ENCODE results near the gene HCN1.
"Not testable (repeated sequence)": the region's sequence is repeated elsewhere in the genome, so short reads cannot be mapped to it uniquely, and the experiment has no call there.

Gene HCN1

DNA sequence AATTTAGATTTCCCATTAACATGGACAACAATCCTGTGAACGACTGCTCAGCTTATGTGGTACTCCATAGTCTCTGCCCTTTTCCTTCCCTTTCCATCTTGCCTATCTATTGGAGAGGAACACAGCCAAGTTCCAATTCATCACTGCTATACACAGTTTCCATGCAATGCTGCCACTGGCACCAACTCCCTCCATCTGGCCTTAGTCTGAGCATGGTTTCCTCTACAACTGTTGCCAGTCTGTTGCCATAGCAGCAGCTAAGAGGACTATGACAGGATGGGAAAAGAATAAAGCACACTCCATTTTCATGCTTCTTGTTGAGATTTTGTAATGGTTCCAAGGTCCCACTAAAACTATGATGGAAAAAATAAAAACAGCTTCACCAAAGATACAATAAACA lies 189.0 kb downstream of the HCN1 start:
- H3K4me2 ChIP-seq (ENCODE audit: low read length), result no peak overlapping the region
- H3K36me3 ChIP-seq (ENCODE audit: control insufficient read depth, insufficient read depth, low read length), result no peaks in the 10 kb centered on the region
- H3K79me2 ChIP-seq, result no peaks in the 10 kb centered on the region
- H3K9me3 ChIP-seq (ENCODE audit: control insufficient read depth, low read length), result no peaks in the 10 kb centered on the region
- TF ChIP-seq, protein P1, sequence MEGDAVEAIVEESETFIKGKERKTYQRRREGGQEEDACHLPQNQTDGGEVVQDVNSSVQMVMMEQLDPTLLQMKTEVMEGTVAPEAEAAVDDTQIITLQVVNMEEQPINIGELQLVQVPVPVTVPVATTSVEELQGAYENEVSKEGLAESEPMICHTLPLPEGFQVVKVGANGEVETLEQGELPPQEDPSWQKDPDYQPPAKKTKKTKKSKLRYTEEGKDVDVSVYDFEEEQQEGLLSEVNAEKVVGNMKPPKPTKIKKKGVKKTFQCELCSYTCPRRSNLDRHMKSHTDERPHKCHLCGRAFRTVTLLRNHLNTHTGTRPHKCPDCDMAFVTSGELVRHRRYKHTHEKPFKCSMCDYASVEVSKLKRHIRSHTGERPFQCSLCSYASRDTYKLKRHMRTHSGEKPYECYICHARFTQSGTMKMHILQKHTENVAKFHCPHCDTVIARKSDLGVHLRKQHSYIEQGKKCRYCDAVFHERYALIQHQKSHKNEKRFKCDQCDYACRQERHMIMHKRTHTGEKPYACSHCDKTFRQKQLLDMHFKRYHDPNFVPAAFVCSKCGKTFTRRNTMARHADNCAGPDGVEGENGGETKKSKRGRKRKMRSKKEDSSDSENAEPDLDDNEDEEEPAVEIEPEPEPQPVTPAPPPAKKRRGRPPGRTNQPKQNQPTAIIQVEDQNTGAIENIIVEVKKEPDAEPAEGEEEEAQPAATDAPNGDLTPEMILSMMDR (IDR thresholded peaks at IDR 0.05), result no peak
- no peaks in the 10 kb centered on the region for H3K4me1 ChIP-seq
- H3K4me3 ChIP-seq (ENCODE audit: low read depth, low read length), result no peak overlapping the region
- no peaks in the 10 kb centered on the region for H3K27me3 ChIP-seq (ENCODE audit: control insufficient read depth, insufficient read depth, low read length)
- no peak overlapping the region for H3K27ac ChIP-seq
- H3K9ac ChIP-seq, result no peak overlapping the region
- no peak overlapping the region for H2AFZ ChIP-seq

DNA sequence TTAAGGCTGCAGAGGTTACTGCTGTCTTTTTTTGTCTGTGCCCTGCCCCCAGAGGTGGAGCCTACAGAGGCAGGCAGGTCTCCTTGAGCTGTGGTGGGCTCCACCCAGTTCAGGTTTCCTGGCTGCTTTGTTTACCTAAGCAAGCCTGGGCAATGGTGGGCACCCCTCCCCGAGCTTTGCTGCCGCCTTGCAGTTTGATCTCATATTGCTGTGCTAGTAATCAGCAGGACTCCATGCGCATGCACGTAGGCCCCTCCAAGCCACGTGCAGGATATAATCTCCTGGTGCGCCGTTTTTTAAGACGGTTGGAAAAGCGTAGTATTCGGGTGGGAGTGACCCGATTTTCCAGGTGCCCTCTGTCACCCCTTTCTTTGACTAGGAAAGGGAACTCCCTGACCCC lies 197.2 kb downstream of the HCN1 start:
- not testable (repeated sequence) for H2AFZ ChIP-seq; H3K4me2 ChIP-seq (ENCODE audit: low read length); H3K9ac ChIP-seq; H3K9me3 ChIP-seq (ENCODE audit: control insufficient read depth, low read length); H3K4me1 ChIP-seq; H3K27ac ChIP-seq; H3K4me3 ChIP-seq (ENCODE audit: low read depth, low read length); H3K79me2 ChIP-seq; H3K36me3 ChIP-seq (ENCODE audit: control insufficient read depth, insufficient read depth, low read length); H3K27me3 ChIP-seq (ENCODE audit: control insufficient read depth, insufficient read depth, low read length)

GRCh38 chr5:45491368-45491767 lies 204.8 kb downstream of the HCN1 start:
- TF ChIP-seq, protein P1 (IDR thresholded peaks at IDR 0.05), result no peak
- no peak overlapping the region for H3K4me2 ChIP-seq (ENCODE audit: low read length)
- no peaks in the 10 kb centered on the region for H3K36me3 ChIP-seq (ENCODE audit: control insufficient read depth, insufficient read depth, low read length)
- H3K4me3 ChIP-seq (ENCODE audit: low read depth, low read length), result no peak overlapping the region
- no peaks in the 10 kb centered on the region for H3K4me1 ChIP-seq
- H3K9me3 ChIP-seq (ENCODE audit: control insufficient read depth, low read length), result no peaks in the 10 kb centered on the region
- no peak overlapping the region for H3K27ac ChIP-seq
- H3K79me2 ChIP-seq, result no peaks in the 10 kb centered on the region
- H3K27me3 ChIP-seq (ENCODE audit: control insufficient read depth, insufficient read depth, low read length), result no peaks in the 10 kb centered on the region
- no peak overlapping the region for H2AFZ ChIP-seq
- no peak overlapping the region for H3K9ac ChIP-seq

DNA sequence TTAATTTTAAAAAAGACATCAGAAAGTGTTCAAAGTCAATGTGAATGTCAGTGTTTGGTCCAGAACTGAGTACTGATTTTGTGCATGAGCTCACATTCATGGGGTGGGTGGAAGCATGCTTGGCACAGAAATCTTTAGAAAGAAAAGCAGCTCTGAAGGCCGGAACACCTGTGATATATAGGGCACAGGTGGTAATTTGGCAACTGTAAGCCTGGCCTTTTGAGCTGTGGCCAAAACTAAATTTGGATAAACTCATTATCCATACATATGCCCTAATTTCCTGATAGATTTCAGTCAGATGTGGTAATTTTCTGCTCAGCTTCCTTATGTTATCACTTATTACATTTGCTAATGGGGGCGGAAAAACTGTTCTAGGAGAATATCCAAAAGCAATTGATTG lies 211.4 kb downstream of the HCN1 start:
- no peak overlapping the region for H3K9ac ChIP-seq
- no peak overlapping the region for H3K4me3 ChIP-seq (ENCODE audit: low read depth, low read length)
- TF ChIP-seq, protein P1 (IDR thresholded peaks at IDR 0.05), result no peak

DNA sequence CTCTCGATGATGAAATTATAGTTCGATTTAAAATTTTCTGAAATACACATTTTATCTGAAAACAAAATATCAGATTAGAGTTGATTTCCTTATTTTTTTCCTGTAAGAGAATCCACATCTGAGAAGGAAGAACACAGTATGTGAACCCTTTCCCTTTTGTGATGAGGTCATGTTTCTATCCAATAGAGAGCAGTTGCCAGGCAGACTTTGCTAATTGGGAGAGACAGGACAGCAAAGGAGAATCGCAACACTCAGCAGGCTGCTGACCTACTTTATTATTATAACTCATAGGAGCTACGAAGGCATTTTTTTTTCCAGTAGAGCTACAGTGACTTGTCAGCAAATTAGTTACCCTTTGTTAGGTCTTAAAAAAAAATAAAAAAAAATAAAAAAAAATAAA lies 242.1 kb downstream of the HCN1 start:
- Histone ChIP-seq H3K27me3 (ENCODE audit: control insufficient read depth, insufficient read depth, low read length) (no peaks in the 10 kb centered on the region), H3K27ac (no peak overlapping the region), H3K9ac (no peak overlapping the region), H3K4me1 (no peaks in the 10 kb centered on the region), H3K79me2 (no peaks in the 10 kb centered on the region), H3K4me2 (ENCODE audit: low read length) (no peak overlapping the region), H3K36me3 (ENCODE audit: control insufficient read depth, insufficient read depth, low read length) (no peaks in the 10 kb centered on the region), H3K4me3 (ENCODE audit: low read depth, low read length) (no peak overlapping the region), H3K9me3 (ENCODE audit: control insufficient read depth, low read length) (no peaks in the 10 kb centered on the region), H2AFZ (no peak overlapping the region)
- TF ChIP-seq, protein P1 (IDR thresholded peaks at IDR 0.05), result no peak

More for the DNA sequence above, 211.4 kb downstream of the HCN1 start:
- H3K27me3 ChIP-seq (ENCODE audit: control insufficient read depth, insufficient read depth, low read length), result no peaks in the 10 kb centered on the region
- no peak overlapping the region for H2AFZ ChIP-seq
- H3K4me1 ChIP-seq, result no peaks in the 10 kb centered on the region
- H3K4me2 ChIP-seq (ENCODE audit: low read length), result no peak overlapping the region
- H3K79me2 ChIP-seq, result no peaks in the 10 kb centered on the region
- no peaks in the 10 kb centered on the region for H3K9me3 ChIP-seq (ENCODE audit: control insufficient read depth, low read length)
- no peaks in the 10 kb centered on the region for H3K36me3 ChIP-seq (ENCODE audit: control insufficient read depth, insufficient read depth, low read length)
- no peak overlapping the region for H3K27ac ChIP-seq

DNA sequence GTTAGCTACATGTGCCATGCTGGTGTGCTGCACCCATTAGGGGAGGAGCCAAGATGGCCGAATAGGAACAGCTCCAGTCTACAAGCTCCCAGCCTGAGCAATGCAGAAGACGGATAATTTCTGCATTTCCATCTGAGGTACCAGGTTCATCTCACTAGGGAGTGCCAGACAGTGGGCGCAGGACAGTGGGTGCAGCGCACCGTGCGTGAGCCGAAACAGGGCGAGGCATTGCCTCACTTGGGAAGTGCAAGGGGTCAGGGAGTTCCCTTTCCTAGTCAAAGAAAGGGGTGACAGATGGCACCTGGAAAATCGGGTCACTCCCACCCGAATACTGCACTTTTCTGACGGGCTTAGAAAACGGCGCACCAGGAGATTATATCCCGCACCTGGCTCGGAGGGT lies 251.3 kb downstream of the HCN1 start:
- not testable (repeated sequence) for H3K9ac ChIP-seq; H3K36me3 ChIP-seq (ENCODE audit: control insufficient read depth, insufficient read depth, low read length); H3K9me3 ChIP-seq (ENCODE audit: control insufficient read depth, low read length); H3K79me2 ChIP-seq; H3K27me3 ChIP-seq (ENCODE audit: control insufficient read depth, insufficient read depth, low read length); H2AFZ ChIP-seq; H3K27ac ChIP-seq; H3K4me3 ChIP-seq (ENCODE audit: low read depth, low read length); H3K4me1 ChIP-seq; H3K4me2 ChIP-seq (ENCODE audit: low read length)

Measured in parathyroid adenoma (tissue), 2 donors.